ENCODE results near the gene SEPTIN1.
"Not testable (repeated sequence)": the region's sequence is repeated elsewhere in the genome, so short reads cannot be mapped to it uniquely, and the experiment has no call there.

Gene SEPTIN1

GRCh38 chr16:30356401-30357084, 25.8 kb downstream of the SEPTIN1 start:
- DNase-seq, result no peak

DNA sequence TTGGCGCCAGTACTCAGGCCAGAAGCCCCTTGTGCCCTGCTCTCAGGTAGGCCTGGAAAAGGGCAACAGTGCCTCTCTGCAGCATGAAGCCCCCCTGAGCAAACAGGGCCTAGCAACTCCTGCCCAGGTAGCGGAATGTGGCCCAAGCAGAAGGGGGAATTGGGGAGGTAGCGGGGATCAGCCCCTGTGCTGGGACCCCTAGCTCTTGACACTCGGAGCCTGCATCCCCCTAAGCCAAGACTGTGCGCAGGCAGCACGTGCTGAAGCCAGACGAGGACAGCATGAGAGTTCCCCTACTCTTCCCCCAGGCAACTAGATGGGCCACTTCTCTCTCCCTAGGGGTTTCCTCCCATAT, 26.4 kb downstream of the SEPTIN1 start:
- no peak for DNase-seq

- peak; percentile 96 for DNase-seq
These were observed 27.0 kb downstream of the SEPTIN1 start, which contains the start of gene CD2BP2 for GRCh38 chr16:30355144-30355953. TSS of gene CD2BP2 (minus strand) at chr16:30355308. CDS start at chr16:30354681, 627 bp downstream.

GRCh38 chr16:30354423-30355143, 27.8 kb downstream of the SEPTIN1 start:
- no peak for DNase-seq

- DNase-seq, result no peak
These were observed 28.8 kb downstream of the SEPTIN1 start for GRCh38 chr16:30353438-30354129.

DNA sequence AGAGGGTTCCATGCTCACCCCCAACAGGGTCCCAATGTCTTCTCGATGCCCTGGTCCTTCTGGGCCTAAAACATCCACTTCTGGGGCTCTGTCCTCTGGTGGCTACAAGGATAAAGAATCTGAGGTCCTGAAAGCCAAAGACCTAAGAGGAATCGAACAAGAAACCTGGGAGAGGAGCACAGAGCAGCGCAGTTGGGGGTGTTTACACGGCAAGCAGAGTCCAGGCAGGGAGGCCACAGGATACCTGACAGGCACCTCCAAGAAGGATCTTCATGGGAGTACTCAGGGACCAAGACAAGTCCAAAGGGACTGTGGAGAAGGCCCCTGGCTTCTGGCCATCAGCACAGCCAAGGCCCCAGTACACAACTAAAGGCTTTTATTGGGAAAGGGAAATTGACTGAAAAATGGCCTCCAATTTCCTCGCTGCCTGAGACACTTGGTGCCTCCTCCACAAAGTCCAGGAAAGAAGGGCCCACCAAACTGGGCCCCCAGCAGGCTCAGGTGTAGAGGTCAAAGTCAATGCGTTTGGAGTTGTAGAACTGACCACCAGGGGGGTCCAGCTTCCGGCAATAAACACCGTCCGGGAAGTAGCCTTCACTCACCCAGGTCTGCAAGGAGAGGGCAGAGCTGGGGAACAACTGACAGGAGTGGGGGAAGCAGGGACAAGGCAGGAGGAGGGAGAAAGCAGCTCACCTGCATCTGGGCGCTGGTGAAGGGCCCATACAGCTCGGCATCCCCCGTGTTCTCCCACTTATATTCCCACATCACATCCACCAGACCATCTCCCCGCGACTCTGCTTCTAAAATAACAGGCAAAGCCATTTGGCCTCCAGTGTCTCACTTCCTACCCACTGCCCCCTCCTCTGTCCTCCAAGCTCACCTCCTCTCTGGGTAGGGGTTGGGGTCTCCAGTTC, 29.6 kb downstream of the SEPTIN1 start:
- no peak for DNase-seq

DNA sequence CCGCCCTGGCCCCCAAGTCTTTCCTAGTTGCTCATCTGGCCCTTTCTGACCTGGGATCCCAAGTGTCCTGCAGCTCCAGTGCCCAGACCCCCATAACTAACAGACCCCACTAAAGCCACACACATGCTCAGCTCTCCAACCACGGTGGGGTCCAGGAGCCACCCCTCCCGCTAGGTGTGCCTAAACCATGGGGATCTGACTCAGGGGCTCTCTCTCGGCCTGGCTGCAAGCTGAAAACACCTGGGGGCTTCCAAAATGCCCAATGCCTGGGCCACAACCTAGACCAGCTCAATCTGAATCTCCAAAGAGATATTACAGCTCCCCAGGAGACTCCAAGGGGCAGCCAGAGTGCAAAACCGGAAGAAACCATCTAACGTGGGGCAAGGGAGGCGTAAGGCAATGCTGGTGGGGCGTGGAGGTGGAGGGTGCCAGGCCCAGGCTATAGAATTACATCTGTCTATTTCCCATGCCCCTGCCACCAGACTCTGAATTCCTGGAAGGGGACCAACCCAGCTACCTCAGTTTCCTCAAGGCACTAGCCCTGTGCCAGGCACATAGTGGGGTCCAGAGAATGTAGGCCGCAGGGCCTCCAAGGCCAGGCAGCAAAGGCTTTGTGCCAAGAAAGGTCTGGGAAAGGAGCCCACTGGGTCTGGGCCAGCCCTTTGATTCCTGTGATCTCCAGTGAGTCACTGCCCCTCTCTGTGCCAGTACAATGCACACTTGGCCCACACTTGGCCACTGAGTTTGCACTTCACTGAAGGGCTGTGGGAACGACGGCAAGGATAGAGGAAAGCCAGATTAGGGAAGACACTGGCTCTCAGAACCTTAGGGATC, 30.6 kb downstream of the SEPTIN1 start:
- DNase-seq, result no peak

GRCh38 chr16:30351001-30351441, 31.3 kb downstream of the SEPTIN1 start:
- no peak for DNase-seq

GRCh38 chr16:30350134-30350871, 32.1 kb downstream of the SEPTIN1 start:
- peak; percentile 72 for DNase-seq

GRCh38 chr16:30349675-30350074, 32.7 kb downstream of the SEPTIN1 start:
- no peak for DNase-seq

DNA sequence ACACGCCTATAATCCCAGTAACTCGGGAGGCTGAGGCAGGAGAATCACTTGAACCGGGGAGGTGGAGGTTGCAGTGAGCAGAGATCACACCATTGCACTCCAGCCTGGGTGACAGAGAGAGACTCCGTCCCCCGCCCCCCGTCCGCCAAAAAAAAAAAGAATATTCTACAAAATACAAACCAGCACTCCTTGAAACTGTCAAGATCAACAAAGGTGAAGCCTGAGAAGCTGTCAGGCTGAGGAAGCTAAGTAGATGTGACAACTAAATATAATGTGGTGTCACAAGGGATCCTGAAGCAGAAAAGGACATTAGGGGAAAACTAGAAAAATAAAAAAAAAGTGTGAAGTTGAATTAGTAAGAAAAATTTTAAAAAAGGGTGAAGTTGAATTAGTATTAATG, 33.4 kb downstream of the SEPTIN1 start:
- no peak for DNase-seq

DNA sequence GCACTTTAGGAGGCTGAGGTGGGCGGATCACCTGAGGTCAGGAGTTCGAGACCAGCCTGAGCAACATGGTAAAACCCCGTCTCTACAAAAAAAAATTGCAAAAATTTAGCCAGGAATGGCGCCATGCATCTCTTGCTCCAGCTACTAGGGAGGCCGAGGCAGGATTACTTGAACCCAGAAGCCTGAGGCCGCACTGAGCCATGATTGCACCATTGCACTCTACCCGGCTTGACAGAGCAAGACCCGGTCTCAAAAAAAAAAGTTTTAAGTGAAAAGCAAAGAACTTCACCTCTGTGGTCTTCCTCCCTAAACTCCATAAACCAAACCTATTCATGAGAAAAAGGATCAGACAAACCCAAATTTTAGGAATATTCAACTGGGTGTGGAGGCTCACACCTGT, 34.2 kb downstream of the SEPTIN1 start:
- no peak for DNase-seq

- no peak for DNase-seq
These were observed 36.1 kb downstream of the SEPTIN1 start for GRCh38 chr16:30346286-30346685.

GRCh38 chr16:30343491-30343820, 38.9 kb downstream of the SEPTIN1 start:
- not testable (repeated sequence) for DNase-seq

- DNase-seq, result no peak
These were observed 39.4 kb downstream of the SEPTIN1 start for GRCh38 chr16:30342751-30343490.

DNA sequence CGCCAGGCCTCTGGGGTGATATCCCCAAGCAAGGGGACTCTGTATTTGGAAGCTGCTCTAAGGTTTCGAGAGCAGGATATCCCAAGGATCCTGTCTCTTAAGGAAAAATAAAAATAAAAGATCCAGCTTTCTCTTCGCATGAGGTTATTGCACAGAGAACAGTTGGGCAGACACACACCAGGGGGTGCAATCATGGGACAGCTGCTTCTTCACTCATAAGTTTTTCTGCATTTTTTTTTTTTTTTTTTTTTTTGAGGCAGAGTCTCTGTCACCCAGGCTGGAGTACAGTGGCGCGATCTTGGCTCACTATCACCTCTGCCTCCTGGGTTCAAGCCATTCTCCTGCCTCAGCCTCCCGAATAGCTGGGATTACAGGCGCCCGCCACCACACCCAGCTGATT, 40.4 kb downstream of the SEPTIN1 start:
- not testable (repeated sequence) for DNase-seq

DNA sequence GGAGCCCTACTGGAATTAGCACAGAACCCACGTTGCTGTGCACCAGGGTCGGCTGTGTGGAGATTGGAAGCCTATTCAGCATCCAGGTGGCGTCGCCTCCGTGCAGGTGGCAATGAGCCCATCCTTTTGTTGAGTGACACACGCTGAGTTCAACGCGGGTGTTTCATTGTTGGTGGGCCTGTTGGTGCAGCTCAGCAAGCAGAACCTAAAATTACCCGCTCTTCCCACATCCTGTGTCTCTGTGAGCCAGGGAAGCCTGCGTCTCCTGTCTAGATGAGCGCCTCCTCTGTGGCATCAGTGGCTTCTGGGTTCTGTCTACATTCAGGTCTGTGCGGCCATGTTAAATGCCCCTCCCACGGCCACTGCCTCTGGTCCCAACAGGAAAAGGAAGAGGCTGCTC, 41.7 kb downstream of the SEPTIN1 start:
- DNase-seq, result no peak

GRCh38 chr16:30338715-30339114, 43.6 kb downstream of the SEPTIN1 start:
- DNase-seq, result not testable (repeated sequence)

GRCh38 chr16:30337964-30338357, 44.4 kb downstream of the SEPTIN1 start:
- not testable (repeated sequence) for DNase-seq

Measured in activated CD4-positive, alpha-beta T cell treated with anti-CD3 and anti-CD28 coated beads, Interleukin-2, Interleukin-6, amounts not matched to agents 100 ng/mL and 50 ng/mL, durations not matched to agents 16 hours and 8 hours (primary cell).